GM18499 (cell line): ENCODE data around the gene OLFML2A.
"Not testable (repeated sequence)": the region's sequence is repeated elsewhere in the genome, so short reads cannot be mapped to it uniquely, and the experiment has no call there.

Experiments
- ATAC-seq: cut with Tn5 transposase; IDR thresholded peaks from one replicate; pipeline ENCODE4 v1.9.1; 2021; ENCODE audit warnings: moderate number of reproducible peaks; ENCODE audit not compliant: insufficient read depth, unreplicated experiment

Gene OLFML2A

DNA sequence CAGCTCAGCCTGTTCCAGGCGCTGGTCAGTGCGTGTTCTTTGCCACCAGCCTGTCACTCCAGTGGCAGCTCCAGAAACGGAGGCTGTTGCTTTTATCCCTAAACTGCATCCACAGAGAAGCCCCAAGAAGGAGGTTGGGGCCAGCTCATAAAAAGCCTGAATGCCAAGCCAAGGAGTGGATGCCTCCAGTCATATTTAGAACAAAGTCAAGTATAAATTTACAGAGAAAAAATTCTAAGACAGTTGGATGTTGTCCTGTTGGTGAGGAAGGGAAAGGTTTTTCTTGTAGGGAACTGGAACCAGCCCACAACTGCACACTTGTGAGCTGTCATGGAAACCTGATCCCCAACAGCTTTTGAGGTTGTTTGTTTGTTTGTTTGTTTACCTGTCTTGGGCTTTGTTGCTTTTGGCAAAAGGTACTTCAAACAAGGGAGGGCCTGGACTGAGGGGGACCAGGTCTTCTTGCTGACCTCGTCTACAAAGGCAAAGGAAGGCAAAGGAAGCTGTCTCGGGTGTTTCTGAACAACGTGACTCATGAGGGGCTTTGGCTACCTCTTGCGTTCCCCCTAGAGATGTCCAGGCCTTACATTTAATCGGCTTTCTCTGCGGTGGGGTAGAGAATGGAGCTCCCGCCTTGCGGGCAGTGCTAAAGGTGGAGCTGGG, 36.7 kb downstream of the OLFML2A start:
- ATAC-seq = no peak

- ATAC-seq = no peak
These were observed 37.2 kb downstream of the OLFML2A start for GRCh38 chr9:124814164-124814535.

DNA sequence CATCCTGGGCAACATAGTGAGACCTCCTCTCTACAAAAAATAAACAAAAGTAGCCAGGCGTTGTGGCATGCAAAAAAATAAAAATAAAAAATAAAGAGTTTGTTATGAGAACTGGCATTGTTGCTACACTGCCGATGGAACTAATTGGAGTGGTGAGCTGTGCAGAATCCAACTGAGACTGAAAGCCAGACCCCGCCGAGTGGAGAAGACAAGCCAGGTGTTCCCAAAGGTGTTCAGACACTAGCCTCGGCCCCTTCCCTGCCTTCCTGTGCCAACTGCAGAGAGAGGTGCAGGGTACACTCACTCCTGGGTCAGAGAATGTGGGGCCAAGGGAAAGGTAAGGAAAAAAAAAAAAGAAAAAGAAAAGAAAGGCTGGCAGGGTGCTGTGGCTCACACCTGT, 38.7 kb downstream of the OLFML2A start:
- ATAC-seq = no peak

DNA sequence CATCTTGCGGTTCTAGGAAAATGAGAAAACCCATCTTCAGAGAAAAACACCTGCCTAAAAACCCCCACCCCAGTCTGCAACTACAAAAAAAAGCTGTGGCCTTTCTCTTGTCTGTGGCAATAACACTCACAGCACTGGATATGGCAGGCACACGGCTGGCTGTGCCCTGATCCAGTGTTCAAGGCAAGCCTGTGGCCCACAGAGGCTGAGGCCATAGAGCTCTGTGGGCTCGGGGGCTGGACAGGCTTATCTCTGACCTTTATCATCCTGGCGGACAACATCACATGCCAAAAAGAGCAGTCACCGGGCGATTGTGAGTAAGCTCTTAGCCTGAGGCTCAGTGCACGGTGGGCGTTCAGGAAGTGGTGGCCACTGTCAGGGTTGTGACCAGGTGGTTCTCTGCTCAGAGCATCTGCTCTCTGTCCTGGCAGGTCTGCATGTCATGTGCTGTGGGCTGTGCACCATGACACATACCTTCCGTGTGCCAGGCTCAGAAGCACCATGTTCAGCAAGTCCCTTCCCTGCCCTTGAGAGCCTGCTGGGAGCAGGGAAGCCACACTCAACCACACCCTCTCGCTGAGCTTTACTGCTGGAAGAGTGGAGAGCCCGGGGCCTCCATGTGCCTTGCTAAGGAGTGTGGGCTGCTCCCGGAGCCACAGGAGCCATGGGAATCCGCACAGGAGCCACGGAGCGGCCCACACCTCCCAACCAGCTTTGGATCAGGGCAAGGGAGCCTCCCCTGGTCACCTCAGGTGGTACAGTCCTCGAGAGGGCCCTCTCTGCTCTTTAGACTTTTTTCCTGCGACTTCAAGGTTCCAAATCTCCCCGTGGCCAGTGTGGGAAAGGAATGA, 41.7 kb downstream of the OLFML2A start:
- no peak for ATAC-seq

DNA sequence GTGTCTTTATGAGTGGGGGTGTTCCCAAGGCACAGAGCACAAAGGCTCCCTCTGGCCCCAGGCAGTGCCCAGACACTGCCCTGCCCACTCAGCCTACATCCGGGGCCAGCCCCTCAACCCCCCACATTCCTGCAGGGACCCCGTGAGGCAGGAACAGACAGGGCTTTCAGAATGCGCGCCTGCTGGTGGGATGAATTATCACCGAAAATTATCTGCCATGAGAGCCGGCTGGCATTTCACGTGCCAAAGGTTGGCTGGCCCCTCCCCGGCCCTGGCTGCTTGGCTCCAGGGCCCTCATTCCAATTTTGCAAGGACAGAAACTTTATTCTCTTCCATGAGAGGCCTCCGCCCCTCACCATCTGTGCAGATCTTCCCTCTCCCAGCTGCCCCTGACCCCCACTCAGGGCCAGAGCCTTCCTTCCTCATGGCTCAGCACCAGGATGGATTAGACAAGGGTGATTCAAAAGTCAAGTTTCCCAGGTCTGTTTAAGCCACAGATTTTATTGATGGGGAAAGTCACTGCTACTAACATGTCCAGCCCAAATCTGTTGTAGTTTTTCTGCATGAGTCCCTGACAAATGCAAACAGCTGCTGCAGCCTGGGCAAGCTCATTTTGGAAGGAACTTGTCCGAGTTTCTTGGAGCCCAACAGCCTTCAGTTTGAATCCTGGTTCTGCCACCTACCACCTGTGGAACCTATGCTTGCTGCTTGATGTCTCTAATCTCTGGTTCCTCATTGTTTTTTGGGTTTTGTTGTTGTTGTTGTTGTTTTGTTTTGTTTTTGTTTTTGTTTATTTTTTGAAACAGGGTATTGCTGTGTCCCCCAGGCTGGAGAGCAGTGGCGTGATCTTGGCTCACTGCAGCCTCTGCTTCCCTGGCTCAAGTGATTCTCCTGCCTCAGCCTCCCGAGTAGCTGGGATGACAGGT, 44.0 kb downstream of the OLFML2A start:
- no peak for ATAC-seq

DNA sequence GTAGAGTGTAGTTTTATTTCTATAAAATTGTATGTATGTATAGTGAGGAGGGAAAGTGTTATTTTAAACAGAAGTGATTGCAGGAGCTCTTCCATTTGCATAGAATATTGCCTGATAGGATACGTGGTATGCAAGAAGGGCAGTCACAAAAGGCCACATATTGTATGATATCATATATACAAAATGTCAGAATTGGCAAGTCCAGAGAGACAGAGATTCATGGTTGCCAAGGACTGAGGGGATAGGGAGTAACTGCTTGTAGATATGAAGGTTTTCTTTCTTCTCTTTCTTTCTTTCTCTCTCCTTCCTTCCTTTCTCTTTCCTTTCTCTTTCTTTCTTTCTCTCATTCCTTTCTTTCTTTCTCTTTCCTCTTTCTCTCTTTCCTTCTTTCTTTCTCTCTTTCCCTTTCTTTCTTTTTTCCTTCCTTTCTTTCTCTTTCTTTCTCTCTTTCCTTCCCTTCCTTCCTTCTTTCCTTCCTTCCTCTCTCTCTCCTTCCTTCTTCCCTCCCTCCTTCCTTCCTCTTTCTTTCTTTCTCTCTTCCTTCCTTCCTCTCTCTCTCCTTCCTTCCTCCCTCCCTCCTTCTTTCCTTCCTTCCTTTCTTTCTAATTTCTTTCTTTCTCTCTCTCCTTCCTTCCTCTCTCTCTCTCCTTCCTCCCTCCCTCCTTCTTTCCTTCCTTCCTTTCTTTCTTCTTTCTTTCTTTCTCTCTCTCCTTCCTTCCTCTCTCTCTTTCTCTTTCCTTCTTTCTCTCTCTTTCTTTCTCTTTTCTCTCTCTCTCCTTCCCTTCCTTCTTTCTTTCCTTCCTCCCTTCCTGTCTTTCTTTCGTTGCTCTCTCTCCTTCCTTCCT, 51.8 kb downstream of the OLFML2A start:
- ATAC-seq = no peak

DNA sequence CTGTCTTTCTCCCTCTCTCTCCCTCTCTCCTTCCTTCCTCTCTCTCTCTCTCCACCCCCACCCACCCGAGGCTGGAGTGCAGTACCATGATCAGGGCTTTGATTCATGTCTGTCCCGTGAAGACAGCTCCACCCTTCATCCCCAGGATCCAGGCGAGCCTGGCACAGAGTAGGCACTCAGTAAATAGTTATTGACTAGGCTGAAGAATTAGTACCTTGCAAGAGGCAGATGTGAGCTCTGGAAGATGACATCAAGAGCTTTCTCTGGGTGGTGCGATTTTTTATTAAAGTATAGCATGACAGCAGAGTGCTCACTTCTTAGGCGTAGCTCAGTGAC, 52.4 kb downstream of the OLFML2A start:
- no peak for ATAC-seq

DNA sequence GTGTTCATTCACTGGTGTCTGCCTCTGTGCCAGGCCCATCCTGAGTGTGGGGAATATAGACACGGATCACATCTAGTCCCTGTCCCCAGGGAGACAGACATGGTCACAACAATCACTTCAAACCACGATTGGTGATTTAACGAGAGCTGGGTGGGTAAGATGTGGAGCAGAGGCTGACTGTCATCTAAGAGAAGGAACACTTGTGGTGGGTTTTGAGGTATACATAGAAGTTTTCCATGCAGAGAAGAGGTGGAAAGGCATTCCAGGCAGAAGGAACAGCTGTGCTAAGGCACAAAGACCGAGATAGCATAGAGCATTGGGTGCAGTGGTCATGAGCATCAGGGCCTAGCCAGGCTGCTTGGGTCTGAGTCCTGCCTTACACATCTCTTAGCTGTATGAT, 53.7 kb downstream of the OLFML2A start:
- no peak for ATAC-seq

DNA sequence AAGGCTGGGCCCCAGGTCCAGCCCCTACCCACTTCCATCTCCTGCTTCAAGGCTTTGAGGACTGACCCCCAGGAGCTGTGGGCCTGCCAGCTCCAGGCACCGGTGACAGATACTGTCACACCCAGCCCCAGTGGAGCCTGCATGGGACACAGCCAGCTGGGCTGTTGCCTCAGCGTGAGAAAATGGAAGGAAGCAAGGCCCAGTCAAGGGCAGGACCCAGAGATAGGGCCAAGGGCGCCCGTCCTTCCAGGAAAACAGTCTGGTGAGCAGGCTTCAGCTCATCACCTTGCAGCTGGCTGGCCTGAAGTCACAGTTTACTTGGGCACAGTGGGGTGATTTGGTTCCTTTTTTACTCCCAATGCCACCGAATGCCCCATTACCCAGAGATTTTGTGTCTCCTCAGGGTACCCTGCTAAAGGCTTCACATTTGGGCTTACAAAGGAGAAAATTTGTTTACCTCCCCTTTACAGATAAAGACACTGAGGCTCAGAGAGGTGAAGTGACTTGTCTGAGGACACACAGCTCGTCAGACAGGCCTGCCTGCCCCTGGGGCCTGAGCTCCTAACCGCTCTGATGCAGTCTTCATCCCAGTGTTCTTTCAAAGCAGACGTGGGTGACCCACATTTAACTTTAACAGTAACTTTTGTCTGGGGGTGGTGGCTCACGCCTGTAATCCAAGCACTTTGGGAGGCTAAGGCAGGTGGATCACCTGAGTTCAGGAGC, 54.9 kb downstream of the OLFML2A start:
- no peak for ATAC-seq

GRCh38 chr9:124834591-124834990, 57.7 kb downstream of the OLFML2A start:
- ATAC-seq = no peak

- no peak for ATAC-seq
These were observed 58.2 kb downstream of the OLFML2A start for GRCh38 chr9:124835026-124835557.

GRCh38 chr9:124838132-124838531, 61.2 kb downstream of the OLFML2A start:
- not testable (repeated sequence) for ATAC-seq

GRCh38 chr9:124838567-124839275, 61.8 kb downstream of the OLFML2A start:
- not testable (repeated sequence) for ATAC-seq

DNA sequence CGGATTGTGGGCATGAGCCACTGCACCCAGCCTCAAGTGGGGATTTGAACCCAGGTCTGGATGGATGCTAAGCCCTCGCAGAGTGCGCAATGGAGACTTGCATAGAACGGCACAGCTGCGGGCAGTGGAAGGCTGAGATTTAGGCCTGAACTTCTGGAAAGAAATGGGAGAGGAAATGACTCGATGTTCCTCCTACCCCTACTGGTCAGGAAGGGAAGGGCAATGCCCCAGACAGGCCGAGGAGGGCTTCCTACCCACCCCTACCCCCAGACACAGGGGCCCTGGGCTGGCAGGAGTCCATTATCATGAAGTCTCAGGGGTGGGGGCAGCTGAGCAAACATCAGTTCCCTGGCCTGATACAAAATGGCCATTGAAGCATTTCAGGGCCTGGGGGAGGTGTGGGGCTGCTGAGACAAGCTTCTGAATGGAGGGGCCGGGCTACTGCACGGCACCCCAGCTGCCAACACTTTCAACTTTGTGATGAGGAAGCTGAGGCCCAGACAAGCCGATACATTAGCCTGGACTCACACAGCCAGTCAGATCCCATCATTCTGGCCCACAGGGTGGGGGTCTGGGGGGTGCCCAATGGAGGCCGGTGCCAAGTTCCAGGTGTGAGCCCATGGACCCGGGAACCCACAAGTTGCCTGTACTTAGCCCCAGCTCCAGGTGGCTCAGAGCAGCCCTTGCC, 62.8 kb downstream of the OLFML2A start:
- ATAC-seq = no peak

GRCh38 chr9:124840300-124840833, 63.4 kb downstream of the OLFML2A start:
- ATAC-seq = no peak

DNA sequence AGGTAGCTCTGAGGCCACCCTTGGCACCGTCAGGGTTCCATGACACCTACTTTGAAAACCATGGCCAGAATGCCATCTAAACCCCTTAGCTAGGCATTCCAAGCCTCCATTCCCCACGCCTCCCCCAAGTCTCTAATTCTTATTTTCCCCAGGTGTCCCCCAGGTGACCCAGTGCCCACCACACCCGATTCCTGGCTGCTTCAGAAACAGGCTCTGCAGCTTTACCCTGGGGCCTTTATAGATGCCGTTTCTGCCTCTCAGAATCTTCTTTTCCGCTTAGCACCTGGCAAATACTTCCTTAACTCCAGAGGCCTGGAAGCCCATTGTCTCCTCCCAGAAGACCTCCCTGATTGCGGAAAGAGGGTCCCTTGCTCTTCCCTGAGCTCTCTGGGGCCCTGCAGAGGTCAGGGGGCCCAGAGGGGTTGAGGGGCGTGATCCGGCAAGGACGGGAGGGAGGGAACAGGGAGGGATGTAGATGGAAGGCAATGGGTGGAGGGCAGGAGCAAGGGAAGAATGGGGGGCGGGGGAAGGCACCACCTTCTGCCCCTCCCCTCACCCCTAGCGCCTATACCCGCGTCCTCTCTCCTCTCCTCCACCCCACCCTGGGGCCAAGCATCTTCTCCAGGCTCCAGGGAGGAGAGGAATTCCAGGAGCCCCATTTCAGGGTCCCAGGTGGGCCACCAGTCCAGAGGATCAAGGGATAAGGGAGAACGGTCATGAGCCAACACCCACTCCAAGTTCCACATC, 64.3 kb downstream of the OLFML2A start:
- no peak for ATAC-seq

DNA sequence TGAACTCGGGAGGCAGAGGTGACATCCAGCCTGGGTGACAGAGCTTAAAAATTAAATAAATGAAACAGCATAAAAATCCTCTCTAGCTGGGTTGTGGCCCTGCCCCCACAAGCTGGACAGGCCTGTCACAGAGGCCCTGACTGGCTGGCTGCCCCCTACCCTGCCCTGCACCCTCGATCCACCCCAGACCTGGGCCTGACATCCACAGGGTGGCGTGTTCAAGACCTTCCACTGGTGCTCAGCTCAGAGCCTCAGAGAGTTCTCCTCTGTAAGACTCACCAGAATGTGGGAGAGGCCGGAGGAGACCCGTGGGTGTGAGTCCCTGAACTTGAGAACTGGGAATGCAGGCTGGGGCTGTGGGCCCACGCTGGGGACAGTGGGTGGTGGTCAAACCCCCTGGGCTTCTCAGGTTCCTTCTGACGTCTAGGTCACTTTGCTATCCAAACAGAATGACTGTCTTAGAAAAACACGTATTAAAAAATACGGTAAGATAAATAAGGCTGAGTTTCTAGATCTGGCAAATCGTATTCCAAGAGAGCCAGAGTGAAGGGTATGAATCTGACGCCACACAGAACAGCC, 66.6 kb downstream of the OLFML2A start:
- no peak for ATAC-seq
